ENCODE data around the gene TAF5L.

DNA sequence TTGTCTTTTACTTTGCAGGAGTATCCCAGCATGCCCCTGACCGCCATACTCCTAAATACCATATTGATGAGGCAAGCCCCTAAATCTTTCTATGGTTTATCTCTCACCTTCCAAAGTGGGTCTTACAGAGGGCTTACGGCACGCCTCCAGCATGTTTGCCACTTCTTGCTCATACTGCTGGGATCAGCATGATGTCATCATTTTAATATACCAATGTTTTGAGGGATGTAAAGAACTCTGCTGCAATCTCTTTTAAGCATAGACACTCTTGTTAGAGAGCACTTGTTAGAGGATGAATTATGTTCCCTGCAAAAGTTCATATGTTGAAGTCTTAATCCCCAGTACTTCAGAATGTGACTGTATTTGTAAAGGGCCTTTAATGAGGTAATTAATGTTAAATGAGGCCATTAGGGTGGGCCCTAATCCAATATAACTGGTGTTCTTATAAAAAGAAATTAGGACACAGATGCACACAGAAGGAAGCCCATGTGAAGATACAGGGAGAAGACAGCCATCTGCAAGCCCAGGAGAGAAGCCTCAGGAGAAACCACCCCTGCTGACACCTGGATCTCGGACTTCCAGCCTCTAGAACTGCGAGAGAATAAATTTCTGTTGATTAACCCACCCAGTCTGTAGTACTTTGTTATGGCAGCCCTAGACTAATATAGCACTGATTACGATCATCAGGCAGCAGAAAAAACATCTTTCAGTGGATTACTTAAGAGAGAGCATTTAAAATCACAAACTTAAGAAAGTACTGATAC is 51.1 kb downstream of the TAF5L start:
- TF ChIP-seq, protein P1, sequence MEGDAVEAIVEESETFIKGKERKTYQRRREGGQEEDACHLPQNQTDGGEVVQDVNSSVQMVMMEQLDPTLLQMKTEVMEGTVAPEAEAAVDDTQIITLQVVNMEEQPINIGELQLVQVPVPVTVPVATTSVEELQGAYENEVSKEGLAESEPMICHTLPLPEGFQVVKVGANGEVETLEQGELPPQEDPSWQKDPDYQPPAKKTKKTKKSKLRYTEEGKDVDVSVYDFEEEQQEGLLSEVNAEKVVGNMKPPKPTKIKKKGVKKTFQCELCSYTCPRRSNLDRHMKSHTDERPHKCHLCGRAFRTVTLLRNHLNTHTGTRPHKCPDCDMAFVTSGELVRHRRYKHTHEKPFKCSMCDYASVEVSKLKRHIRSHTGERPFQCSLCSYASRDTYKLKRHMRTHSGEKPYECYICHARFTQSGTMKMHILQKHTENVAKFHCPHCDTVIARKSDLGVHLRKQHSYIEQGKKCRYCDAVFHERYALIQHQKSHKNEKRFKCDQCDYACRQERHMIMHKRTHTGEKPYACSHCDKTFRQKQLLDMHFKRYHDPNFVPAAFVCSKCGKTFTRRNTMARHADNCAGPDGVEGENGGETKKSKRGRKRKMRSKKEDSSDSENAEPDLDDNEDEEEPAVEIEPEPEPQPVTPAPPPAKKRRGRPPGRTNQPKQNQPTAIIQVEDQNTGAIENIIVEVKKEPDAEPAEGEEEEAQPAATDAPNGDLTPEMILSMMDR (IDR thresholded peaks at IDR 0.05; ENCODE audit: low read length): no peak
- TF ChIP-seq EZH2 (IDR thresholded peaks at IDR 0.05; ENCODE audit: borderline replicate concordance, low read length): no peak
